ENCODE measurements around the gene GALNT2. TPM values are rescaled to one million over a fixed set of nuclear protein-coding genes. Genes with fewer than 3 reads are reported as not detected.

Gene GALNT2
- total RNA-seq, 3 donors from 2014 or later, result 29.5 to 59.1 (median 55.2) TPM

DNA sequence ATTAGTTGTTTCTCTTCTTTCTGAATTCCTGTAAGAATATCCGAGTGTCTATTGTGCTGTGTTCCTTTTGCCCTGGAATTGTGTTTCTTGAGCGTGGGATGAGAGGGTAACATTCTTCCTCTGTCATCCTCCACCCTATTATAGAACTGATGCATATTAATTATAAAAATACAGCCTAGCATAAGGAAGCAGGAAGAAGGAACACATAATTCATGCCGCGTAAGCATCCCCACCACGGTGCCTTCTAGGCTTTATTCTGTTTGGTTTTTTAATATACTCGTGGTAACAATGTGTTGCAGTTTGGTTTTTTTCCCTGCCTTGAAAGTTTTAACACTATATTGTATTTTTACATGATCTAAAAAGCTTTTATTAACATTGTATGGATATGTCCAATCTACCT lies 65.7 kb downstream of the GALNT2 start:
- DNase-seq (no peak), ATAC-seq (peak; percentile 56)
- intact Hi-C loops (cut with DNase I, micrococcal nuclease), result no loop called here
- Histone ChIP-seq H3K4me1 (ENCODE audit: low read depth) (peaks cover 2% of the 10 kb centered on the region), H3K9me3 (no peaks in the 10 kb centered on the region), H3K4me3 (no peak overlapping the region), H3K36me3 (ENCODE audit: low read depth) (no peaks in the 10 kb centered on the region)
- TF ChIP-seq, protein P1, sequence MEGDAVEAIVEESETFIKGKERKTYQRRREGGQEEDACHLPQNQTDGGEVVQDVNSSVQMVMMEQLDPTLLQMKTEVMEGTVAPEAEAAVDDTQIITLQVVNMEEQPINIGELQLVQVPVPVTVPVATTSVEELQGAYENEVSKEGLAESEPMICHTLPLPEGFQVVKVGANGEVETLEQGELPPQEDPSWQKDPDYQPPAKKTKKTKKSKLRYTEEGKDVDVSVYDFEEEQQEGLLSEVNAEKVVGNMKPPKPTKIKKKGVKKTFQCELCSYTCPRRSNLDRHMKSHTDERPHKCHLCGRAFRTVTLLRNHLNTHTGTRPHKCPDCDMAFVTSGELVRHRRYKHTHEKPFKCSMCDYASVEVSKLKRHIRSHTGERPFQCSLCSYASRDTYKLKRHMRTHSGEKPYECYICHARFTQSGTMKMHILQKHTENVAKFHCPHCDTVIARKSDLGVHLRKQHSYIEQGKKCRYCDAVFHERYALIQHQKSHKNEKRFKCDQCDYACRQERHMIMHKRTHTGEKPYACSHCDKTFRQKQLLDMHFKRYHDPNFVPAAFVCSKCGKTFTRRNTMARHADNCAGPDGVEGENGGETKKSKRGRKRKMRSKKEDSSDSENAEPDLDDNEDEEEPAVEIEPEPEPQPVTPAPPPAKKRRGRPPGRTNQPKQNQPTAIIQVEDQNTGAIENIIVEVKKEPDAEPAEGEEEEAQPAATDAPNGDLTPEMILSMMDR (IDR thresholded peaks at IDR 0.05), result no peak

DNA sequence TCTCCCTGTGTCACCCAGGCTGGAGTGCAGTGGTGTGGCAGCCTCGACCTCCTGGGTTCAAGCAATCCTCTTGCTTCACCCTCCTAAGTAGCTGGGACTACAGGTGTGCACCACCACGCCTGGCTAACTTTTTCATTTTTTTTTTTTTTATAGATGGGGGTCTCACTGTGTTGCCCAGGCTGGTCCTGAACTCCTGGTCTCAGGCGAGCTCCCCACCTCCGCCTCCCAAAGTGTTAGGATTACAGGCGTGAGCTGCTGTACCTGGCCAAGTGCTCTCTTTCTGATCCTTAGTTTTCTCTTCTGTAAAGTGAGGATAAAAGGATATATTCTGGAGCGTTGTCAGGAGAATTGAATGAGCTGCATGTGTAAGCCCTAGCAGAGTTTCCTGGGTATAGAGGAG lies 68.7 kb downstream of the GALNT2 start:
- DNase-seq (no peak), ATAC-seq (no peak)
- H3K9me3 ChIP-seq, result no peaks in the 10 kb centered on the region
- H3K4me3 ChIP-seq, result no peak overlapping the region
- TF ChIP-seq, protein P1 (IDR thresholded peaks at IDR 0.05), result no peak
- peaks cover 2% of the 10 kb centered on the region for H3K4me1 ChIP-seq (ENCODE audit: low read depth)
- intact Hi-C loops (cut with DNase I, micrococcal nuclease), result no loop called here
- H3K36me3 ChIP-seq (ENCODE audit: low read depth), result no peaks in the 10 kb centered on the region

DNA sequence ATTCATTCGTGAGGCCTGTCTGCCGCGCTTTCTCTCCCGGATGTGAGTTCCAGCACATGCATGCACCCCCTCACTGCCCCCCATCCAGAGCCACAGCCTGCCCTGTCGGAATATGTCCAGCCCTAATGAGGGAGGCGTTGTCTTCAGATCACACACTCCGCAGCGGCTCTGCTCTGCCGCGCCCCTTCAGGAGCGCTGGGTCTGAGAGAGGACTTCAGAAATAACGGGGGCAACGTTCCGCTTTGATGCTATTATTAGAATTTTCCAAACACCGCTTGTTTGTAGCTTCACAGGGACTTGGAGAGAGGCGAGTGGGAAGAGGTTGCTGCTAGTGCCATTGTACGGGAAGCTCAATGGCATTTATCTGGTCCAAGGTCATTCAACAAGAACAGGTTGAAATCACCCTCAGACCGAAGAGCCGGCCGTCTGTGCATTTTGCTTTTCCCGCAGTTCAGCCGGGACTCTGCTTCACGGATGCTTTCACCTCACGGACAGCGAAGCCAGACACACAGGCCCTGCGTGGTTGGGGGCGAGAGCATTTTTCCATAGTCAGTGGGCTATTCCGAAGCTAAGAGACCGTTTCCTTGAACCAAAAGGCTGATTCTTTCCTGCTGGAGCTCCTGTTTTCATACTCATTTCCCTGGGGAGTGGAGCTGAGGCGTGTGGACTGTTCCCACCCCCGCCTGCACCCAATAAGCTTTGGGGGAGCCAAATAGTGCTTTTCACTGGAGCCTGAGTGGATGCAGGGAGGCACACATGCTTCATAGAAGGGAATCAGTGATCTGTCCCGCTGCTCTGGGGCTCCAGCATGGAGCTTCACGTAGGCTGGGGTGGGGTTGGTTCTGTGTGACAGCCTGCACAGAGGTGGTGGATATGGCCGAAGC lies 69.7 kb downstream of the GALNT2 start:
- Histone ChIP-seq H3K36me3 (ENCODE audit: low read depth) (no peaks in the 10 kb centered on the region), H3K4me1 (ENCODE audit: low read depth) (peaks cover 2% of the 10 kb centered on the region), H3K4me3 (no peak overlapping the region), H3K9me3 (no peaks in the 10 kb centered on the region)
- intact Hi-C loops (cut with DNase I, micrococcal nuclease), result no loop called here
- no peak for ATAC-seq
- TF ChIP-seq, protein P1 (IDR thresholded peaks at IDR 0.05), result no peak
- DNase-seq, result no peak

DNA sequence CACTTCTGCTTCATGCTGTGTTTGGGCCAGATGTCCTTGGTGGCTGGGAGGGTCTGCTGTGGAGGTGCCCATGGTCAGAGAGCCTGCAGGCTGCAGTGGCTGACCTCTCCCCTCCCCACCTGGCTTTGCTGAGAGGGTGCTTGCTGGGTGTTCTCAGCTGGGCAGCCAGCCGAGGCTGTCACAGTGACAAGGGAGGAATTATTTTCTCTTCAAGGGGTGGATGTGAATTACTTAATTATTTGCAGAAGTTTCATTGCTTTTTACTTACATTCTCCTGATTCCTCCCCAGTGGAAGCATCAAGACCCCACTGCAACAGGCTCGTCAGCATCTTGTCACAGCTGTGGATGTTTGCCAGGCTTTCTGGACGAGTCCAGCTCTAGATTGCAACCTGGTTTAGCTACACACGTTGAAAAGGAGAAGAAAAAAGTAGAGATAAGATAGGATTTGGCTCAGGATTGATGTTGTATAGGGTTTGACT lies 70.3 kb downstream of the GALNT2 start:
- no peak for DNase-seq
- Histone ChIP-seq H3K4me3 (no peak overlapping the region), H3K4me1 (ENCODE audit: low read depth) (peaks cover 2% of the 10 kb centered on the region), H3K36me3 (ENCODE audit: low read depth) (no peaks in the 10 kb centered on the region), H3K9me3 (no peaks in the 10 kb centered on the region)
- intact Hi-C loops (cut with DNase I, micrococcal nuclease), result no loop called here
- TF ChIP-seq, protein P1 (IDR thresholded peaks at IDR 0.05), result no peak
- ATAC-seq, result no peak

DNA sequence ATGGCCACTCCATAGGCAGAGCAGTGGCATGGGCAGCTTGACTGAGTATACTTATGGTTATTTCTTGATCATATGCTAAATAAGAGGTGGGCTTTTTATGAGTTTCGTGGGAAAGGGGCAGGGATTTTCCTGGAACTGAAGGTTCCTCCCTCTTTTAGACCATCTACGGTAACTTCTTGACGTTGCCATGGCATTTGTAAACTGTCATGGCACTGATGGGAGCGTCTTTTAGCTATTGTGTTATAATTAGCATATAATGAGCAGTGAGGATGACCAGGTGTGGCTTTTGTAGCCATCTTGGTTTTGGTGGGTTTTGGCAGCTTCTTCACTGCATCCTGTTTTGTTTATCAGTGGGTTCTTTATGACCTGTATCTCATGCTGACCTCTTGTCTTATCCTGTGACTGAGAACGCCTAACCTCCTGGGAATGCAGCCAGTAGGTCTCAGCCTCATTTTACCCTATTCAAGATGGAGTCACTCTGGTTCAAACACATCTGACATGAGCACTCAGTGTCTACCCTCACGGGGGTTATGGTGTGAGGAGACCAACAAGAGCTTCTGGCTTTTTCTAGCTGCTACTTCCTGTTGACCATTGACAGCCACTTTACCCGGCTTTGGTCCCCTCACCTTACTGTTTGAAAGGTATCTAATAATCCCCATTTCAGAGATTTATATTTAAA lies 71.7 kb downstream of the GALNT2 start:
- no peak for ATAC-seq
- intact Hi-C loops (cut with DNase I, micrococcal nuclease), result no loop called here
- Histone ChIP-seq H3K9me3 (no peaks in the 10 kb centered on the region), H3K4me3 (no peak overlapping the region), H3K36me3 (ENCODE audit: low read depth) (no peaks in the 10 kb centered on the region), H3K4me1 (ENCODE audit: low read depth) (peaks cover 2% of the 10 kb centered on the region)
- TF ChIP-seq, protein P1 (IDR thresholded peaks at IDR 0.05), result no peak
- DNase-seq, result no peak

Data from mucosa of descending colon (tissue), 3 donors.